ENCODE data around the gene WWOX. TPM values are rescaled to one million over a fixed set of nuclear protein-coding genes. Genes with fewer than 3 reads are reported as not detected.

The WWOX gene
- total and polyA plus RNA-seq, 2 donors (not counting 3 experiments of a cell fraction or from before 2014, with no cell fraction given), result 6.2 to 12.5 TPM

GRCh38 chr16:79026117-79026516, 926.7 kb downstream of the WWOX start:
- intact Hi-C loops (cut with micrococcal nuclease) (no loop called here), dilution Hi-C loops (cut with MboI; ENCODE audit: extremely low pct_ligation_motif_present, low sequenced_read_pairs) (no loop called here)
- H3K4me2 ChIP-seq (ENCODE audit: insufficient read depth, low read length), result no peak overlapping the region
- H3K4me1 ChIP-seq (ENCODE audit: control insufficient read depth, extremely low read depth, insufficient read depth, low read length), result no peaks in the 10 kb centered on the region
- H3K9me1 ChIP-seq (replicated peaks; ENCODE audit: control insufficient read depth, extremely low read depth, insufficient read depth, low read length), result no peaks in the 10 kb centered on the region
- FAIRE-seq, result no peak
- ChIA-PET POLR2A (no interaction called here), CTCF (no interaction called here)
- no peak overlapping the region for H3K9ac ChIP-seq (replicated peaks; ENCODE audit: extremely low read depth, insufficient read depth, low read length)
- no peaks in the 10 kb centered on the region for H3K27me3 ChIP-seq (ENCODE audit: control insufficient read depth in 2 of 2, insufficient read depth in 2 of 2, low read length in 2 of 2)
- TF ChIP-seq POLR2AphosphoS5 (IDR thresholded peaks at IDR 0.05; ENCODE audit: insufficient read depth, low read depth, low read length) (no peak), FOS (IDR thresholded peaks at IDR 0.05; ENCODE audit: borderline replicate concordance, insufficient read depth, low read length) (no peak), EZH2 (IDR thresholded peaks at IDR 0.05; ENCODE audit: borderline replicate concordance, low read depth, low read length, severe bottlenecking) (no peak), POLR2A (IDR thresholded peaks at IDR 0.05; ENCODE audit: low read depth, low read length) (no peak), MYC (IDR thresholded peaks at IDR 0.05; ENCODE audit: low read depth, low read length) (no peak), MAX (IDR thresholded peaks at IDR 0.05; ENCODE audit: insufficient read depth, insufficient read length) (no peak), JUN (IDR thresholded peaks at IDR 0.05; ENCODE audit: borderline replicate concordance, insufficient read depth, insufficient read length, low read depth) (no peak), GATA2 (IDR thresholded peaks at IDR 0.05; ENCODE audit: insufficient read depth, insufficient read length, low read depth, low read length) (no peak)
- TF ChIP-seq, protein P1, sequence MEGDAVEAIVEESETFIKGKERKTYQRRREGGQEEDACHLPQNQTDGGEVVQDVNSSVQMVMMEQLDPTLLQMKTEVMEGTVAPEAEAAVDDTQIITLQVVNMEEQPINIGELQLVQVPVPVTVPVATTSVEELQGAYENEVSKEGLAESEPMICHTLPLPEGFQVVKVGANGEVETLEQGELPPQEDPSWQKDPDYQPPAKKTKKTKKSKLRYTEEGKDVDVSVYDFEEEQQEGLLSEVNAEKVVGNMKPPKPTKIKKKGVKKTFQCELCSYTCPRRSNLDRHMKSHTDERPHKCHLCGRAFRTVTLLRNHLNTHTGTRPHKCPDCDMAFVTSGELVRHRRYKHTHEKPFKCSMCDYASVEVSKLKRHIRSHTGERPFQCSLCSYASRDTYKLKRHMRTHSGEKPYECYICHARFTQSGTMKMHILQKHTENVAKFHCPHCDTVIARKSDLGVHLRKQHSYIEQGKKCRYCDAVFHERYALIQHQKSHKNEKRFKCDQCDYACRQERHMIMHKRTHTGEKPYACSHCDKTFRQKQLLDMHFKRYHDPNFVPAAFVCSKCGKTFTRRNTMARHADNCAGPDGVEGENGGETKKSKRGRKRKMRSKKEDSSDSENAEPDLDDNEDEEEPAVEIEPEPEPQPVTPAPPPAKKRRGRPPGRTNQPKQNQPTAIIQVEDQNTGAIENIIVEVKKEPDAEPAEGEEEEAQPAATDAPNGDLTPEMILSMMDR (IDR thresholded peaks at IDR 0.05; ENCODE audit: extremely low read depth in 1 of 2, insufficient read depth in 1 of 2, low read depth in 1 of 2, low read length in 2 of 2), result no peak
- H2AFZ ChIP-seq (ENCODE audit: low read depth, low read length), result no peak overlapping the region
- no peaks in the 10 kb centered on the region for H4K20me1 ChIP-seq (replicated peaks; ENCODE audit: control insufficient read depth, extremely low read depth, insufficient read depth, low read length)
- H3K36me3 ChIP-seq (ENCODE audit: control insufficient read depth in 2 of 2, extremely low read depth in 1 of 2, insufficient read depth in 2 of 2, low read length in 2 of 2), result no peaks in the 10 kb centered on the region
- no peaks in the 10 kb centered on the region for H3K79me2 ChIP-seq (ENCODE audit: control insufficient read depth, insufficient read depth, low read length)
- DNase-seq (ENCODE audit: low read depth, low spot score), result no peak
- H3K9me3 ChIP-seq (replicated peaks; ENCODE audit: control insufficient read depth, insufficient read depth, low read length), result peaks cover 2% of the 10 kb centered on the region
- BruUV-seq (replicated peaks), result no TSS peak
- no peak overlapping the region for H3K4me3 ChIP-seq (replicated peaks in 1 of 3; ENCODE audit: insufficient read depth in 1 of 3, low read depth in 1 of 3, low read length in 3 of 3)
- no peak overlapping the region for H3K27ac ChIP-seq (ENCODE audit: insufficient read depth, low read depth, low read length)
